GM19023 (cell line): Measurements from ENCODE around the gene UBAP2.
A peak's percentile ranks its signal among the peaks of the same experiment; 100 is the strongest.
"Not testable (repeated sequence)": the region's sequence is repeated elsewhere in the genome, so short reads cannot be mapped to it uniquely, and the experiment has no call there.

ENCODE experiments used
- ATAC-seq: cut with Tn5 transposase; IDR thresholded peaks from one replicate; pipeline ENCODE4 v1.9.1; 2021; ENCODE audit warnings: mild to moderate bottlenecking, moderate library complexity; ENCODE audit not compliant: unreplicated experiment

UBAP2 gene

GRCh38 chr9:33992632-33993031, 56.1 kb downstream of the UBAP2 start:
- ATAC-seq, result no peak

GRCh38 chr9:33988219-33988890, 60.3 kb downstream of the UBAP2 start:
- peak; percentile 99 for ATAC-seq

GRCh38 chr9:33976414-33976813, 72.3 kb downstream of the UBAP2 start:
- no peak for ATAC-seq

GRCh38 chr9:33972698-33973097, 76.0 kb downstream of the UBAP2 start:
- ATAC-seq, result no peak

- ATAC-seq, result no peak
Measured at GRCh38 chr9:33964086-33964768, 84.5 kb downstream of the UBAP2 start.

GRCh38 chr9:33962468-33962867, 86.2 kb downstream of the UBAP2 start:
- ATAC-seq, result not testable (repeated sequence)

- no peak for ATAC-seq
Measured at GRCh38 chr9:33959725-33960124, 89.0 kb downstream of the UBAP2 start.

- no peak for ATAC-seq
Measured at GRCh38 chr9:33956544-33956943, 92.1 kb downstream of the UBAP2 start.

GRCh38 chr9:33952066-33952465, 96.6 kb downstream of the UBAP2 start:
- no peak for ATAC-seq

GRCh38 chr9:33950371-33950770, 98.3 kb downstream of the UBAP2 start:
- no peak for ATAC-seq

- ATAC-seq, result no peak
Measured at GRCh38 chr9:33946779-33947535, 101.7 kb downstream of the UBAP2 start.

- no peak for ATAC-seq
Measured at GRCh38 chr9:33943389-33943788, 105.3 kb downstream of the UBAP2 start.

GRCh38 chr9:33942471-33943083, 106.1 kb downstream of the UBAP2 start:
- ATAC-seq, result no peak

GRCh38 chr9:33939924-33940874, 108.5 kb downstream of the UBAP2 start:
- no peak for ATAC-seq

GRCh38 chr9:33934188-33934878, 114.4 kb downstream of the UBAP2 start:
- ATAC-seq, result no peak

GRCh38 chr9:33932078-33932807, 116.4 kb downstream of the UBAP2 start:
- ATAC-seq, result no peak

GRCh38 chr9:33931326-33931725, 117.4 kb downstream of the UBAP2 start:
- no peak for ATAC-seq

- ATAC-seq, result no peak
Measured at GRCh38 chr9:33927694-33928093, 121.0 kb downstream of the UBAP2 start.
